NCI-H524 (cell line): ENCODE data around the gene CELSR1.
"Not testable (repeated sequence)": the region's sequence is repeated elsewhere in the genome, so short reads cannot be mapped to it uniquely, and the experiment has no call there.

Experiments
- DNase-seq, 2 experiments: peaks; one replicate each; lab custom pipeline; 2025; lab: John Stamatoyannopoulos, UW

CELSR1 gene

DNA sequence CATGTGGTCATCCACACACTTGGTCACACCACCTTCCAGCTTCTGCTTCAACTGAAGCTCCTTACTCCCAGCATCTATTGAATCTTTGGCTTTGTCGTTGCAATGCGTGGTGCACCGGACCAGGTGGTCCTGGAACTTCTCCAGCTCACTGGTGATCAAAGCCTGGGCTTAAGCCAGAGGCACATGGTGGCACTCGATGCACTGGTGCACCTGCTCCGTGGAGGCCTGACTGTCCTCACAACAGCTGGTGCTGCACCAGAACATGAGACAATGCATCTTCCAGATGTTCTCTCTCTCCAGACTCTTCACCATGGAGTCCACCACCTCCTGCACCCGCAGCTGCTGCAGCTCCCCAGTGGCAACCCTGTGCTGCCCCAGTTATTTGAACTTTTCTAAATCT, 56.0 kb downstream of the CELSR1 start:
- DNase-seq = peak in 1 of 2 experiments; percentile 29

DNA sequence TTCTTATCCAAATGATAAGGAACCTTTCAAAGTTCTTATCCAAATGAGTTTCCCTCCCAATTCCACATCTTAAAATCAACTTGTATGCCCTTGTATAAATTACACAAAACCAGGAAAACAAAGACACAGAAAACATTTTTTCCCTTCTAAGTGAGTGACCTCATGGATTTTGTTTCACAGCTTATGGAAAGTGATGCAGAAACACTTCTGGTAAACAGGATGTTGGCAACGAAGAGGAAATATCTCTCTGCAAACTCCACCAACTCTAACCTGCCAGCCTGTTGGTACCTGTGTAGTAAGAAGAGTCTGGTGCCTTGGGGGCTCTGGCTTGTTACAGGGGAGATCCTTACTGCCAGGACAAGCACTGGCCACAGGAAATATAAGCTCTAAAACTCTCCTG, 57.0 kb downstream of the CELSR1 start:
- no peak for DNase-seq

DNA sequence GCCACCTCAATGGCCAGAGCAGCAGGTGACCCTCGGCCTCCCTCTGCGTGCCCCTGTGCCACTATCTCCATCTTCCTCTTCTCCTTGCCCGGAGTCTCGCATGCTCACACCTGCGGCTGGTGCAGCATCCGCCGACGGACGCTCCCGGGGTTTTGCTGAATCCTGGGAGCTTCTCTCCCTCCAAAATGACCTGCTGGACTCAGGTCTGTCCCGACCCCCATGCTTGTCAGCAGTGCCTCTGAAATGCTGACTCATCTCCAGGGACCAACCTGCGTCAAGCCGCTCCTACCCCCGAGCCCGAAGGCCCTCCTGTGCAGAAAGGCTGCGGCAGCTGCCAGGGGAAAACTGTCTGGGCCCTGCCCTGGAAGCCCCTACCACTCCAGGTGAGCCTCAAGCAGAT, 58.4 kb downstream of the CELSR1 start:
- no peak for DNase-seq

DNA sequence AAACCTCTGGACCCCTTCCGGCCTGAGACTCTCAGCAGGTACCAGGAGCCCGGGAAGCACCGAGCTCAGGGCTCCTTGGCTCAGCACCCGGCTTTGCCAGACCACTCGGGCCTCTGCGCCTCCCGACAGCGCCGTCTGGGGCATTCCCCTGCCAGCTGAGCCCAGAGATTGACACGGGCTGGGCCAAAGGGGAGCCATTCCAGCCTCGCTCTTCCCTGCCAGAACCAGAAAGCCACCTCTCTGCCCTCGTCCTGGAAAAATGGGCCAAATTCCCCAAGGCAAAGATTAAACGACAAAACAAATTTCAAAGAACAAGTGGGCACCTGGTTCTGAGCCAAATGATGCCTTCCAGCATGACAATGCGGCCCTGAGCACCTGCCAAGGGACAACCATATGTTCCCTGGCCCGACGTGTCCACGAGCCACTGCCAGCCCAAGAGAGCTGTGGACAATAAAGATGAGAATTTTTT, 59.3 kb downstream of the CELSR1 start:
- no peak for DNase-seq

DNA sequence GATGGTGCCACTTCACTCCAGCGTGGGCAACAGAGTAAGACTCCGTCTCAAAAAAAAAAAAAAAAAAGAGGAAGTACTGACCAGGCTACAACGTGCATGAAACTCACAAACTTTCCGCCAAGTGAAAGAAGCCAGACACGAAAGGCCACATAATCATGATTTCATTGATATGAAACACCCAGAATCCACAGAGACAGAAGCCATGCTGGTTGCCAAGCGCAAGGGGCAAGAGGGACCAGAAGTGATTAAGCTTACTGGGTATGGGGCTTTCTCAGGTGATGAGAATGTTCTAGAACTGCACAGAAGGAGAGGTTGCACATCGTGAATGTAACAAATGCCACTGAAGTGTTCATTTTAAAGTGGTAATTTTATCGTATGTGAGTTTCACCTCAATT, 60.9 kb downstream of the CELSR1 start:
- DNase-seq = no peak

DNA sequence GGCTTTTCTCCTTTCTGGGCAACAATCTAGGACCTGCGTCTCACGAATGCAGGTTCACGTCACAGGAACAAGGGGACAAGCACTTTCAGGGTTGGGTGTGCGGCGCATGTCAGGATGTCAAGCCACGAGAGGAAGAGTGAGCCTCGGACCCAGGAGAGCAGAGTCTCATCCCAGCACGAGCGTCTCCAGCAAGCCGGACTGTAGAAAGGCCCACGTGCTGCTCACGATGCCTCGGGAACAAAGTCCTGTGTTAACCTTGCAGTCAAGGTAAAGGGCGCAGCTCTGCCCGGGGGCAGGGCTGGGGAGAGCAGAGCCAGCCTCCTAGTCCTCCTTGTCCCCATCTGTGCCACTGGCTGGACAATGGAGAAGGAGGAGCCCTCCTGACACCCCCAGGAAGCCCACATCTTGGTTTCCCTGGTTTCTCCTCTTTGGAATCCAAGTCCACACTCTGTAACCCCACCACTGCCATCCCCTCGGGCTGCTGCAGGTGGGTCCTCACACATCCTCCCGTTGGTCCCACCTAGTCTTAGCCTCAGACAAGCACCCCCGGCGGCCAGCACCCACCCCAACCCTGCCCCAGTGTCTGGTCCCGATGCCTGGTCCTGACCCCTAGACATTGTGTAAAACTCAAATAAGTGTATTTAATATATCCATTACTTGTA, 63.4 kb downstream of the CELSR1 start:
- DNase-seq = no peak

DNA sequence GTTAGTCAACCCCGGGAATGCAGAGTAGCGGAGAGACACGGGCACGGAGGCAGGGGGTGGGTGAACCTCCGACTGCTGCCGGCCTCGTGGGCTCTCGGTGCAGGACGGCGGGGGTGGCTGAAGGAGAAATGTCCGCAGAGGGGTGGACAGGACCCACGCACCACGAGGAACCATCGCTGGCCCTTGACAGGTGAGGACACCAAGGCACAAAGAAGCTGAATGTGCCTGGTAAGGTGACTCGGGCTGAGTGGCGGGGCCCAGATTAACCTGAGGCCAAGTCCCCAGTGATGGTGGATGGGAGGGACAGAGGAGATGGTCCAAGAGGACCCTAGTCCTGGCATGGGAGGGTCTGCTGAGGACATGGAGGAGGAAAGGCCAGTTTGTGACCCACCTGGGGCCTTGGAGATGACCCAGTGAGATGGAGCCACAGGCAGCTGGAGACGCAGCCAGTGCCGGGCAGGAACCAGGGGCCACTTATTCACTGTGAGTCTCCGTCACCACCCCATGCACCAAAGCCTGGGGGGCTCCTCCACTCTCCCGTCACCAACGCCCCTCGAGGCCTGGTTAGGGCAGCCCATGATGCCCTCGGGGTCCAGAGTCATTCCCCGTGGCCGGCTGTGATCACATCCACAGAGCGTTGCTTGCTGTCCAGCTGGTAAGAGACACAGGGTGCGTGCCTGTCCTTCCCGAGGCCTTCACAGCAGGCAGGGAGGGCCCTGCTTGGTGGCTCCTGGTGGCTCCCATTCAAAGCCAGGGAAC, 64.2 kb downstream of the CELSR1 start:
- DNase-seq = no peak

DNA sequence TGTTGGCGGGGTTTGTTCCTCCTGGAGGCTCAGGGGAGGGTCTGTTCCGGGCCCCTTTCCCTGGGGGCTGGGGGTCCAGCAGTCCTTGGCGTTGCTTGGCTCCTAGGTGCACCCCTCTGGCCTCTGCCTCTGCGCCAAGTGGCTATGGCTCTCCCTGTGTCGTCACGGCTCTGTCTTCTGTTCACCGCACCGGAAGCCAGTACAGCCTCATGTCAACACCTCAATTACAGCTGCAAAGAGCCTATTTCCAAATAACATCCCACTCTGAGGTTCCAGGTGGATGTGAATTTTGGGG, 64.8 kb downstream of the CELSR1 start:
- no peak for DNase-seq

DNA sequence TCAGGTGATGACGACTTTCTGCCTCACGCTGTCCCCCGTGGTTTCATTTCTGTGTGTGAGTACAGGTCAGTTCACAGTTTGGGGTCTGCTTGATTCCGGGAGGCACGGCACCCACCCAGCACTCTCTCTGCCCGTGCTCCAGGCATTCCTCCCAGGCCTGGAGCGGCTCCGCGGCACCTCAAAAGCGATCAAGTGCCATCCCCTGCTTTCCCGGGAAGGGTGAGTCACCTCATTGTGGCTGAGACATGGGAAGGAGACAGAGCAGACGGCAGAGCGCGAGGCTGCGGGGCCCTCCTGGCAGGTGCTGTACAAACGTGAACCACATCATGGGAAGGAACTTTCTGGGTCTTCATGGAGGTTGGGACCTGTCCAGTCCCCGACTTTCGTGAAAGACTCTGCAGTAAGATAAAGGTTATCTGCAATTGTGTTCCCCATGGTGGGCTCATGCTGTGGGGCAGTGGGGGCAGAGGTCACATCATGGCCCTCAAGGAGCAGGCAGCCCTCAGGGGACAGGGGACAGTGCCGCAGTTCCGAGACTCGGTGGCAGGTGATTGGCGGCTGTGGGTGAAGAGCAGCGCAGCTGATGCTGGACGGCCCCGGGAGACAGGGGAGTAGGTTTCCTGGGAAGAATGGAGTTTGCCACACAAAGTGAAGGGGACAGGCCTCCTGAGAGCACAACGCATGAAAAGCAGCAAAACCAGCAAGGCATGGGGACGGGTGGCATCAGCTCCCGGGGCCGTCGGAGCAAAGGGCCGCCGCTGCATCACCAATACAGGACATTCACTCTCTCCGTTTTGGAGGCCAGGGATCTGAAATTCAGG, 65.3 kb downstream of the CELSR1 start:
- no peak for DNase-seq

DNA sequence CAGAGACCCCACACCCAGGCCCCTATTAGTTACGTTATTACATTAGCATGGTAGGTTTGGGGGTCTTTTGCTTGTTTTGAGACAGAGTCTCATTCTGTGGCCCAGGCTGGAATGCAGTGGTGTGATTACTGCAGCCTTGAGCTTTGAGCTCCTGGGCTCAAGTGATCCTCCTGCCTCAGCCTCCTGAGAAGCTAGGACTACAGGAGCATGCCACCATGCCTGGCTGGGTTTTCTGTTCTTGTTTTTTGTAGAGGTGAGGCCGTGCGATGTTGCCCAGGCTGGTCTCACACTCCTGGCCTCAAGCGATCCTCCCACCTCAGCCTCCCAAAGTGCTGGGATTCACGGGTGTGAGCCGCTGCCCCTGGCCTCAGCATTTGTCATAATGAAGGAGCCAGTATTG, 66.1 kb downstream of the CELSR1 start:
- DNase-seq = not testable (repeated sequence)

DNA sequence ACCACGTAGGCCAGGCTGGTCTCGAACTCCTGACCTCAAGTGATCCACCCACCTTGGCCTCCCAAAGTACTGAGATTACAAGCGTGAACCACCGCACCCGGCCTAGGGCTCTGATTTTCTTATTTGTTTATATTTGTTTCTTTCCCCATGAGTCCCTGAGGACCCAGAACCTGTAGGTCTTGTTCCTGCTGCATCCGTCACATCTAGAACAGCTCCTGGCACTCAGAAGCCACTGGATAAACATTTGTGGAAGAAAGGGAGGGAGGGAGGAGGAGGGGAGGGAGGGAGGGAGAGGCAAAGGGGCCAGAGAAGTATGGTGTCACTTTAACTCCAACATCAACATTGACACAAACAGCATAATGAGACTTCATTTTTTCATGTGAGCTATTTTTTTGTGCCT, 67.7 kb downstream of the CELSR1 start:
- DNase-seq = no peak

DNA sequence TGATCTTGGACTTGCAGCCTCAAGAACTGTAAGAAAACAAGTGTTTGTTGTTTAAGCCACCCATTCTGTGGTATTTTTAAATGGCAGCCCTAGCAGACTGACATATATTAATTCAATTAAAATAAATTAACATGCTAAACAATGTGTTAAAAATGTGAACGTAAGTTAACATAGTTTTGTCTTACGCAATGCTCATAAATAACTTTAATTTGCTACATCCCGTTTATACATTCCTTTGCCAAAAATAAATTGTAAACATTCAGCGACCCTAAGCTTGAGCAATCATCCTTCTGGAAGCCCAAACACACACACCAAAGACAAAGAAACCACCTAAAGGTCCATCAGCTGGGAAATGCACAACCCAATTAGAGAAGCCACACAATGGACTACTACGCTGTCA, 70.4 kb downstream of the CELSR1 start:
- DNase-seq = no peak

DNA sequence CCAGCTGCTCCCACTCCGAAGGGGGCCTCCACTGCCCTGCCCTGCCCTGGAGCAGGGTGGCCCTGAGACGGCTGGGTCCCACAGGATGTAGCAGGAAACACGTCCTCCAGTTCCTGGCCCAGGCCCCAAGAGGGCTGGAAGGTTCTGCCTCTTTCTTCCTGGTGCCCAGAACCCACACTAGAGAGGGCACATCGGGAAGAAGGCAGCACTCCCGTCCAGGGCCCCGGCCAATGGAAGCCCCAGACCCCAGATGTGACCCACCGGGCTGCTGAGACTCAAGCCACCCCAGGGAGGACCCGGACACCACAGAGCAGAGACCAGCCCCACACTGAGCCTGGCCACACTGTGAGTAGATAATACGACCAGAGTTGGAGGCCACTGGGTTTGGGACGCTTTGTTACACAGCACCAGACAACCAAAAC, 71.2 kb downstream of the CELSR1 start:
- no peak for DNase-seq

DNA sequence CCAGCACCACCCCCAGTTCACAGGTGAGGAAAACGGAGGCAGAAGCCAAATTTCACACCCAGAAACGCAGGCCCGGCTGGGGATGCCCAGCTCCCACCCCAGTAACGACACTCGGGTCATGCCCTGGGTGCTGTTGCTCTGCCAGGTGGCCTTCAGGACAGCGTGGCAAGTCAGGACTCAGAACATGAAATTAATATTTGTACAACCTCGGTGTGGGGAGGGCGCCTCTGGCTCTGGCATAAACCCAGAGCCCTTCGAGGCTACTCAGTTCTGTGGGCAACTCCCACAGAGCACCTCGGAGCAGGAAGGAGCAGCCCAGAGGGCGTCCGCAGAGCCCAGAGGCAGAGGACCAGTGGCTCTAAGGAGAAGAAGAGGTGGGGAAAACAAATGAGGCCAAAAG, 71.6 kb downstream of the CELSR1 start:
- no peak for DNase-seq

DNA sequence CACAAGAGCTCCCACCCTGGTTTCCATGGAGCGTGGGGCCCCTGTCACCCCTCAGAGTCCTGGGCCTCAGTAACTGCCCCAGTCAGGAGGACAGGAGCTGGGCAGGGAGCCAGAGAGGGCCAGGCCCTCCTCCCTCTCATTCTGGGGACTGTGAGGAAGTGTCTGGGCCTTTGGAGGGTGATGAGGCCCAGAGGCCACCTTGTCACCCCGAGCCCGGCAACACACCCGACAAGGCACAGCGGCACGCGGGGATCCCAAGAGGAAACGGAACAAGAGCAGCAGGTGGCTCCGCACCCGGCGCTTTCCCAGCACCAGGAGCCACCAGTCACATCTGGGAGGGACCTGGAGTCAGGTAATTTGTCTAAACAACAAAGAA, 72.1 kb downstream of the CELSR1 start:
- no peak for DNase-seq

DNA sequence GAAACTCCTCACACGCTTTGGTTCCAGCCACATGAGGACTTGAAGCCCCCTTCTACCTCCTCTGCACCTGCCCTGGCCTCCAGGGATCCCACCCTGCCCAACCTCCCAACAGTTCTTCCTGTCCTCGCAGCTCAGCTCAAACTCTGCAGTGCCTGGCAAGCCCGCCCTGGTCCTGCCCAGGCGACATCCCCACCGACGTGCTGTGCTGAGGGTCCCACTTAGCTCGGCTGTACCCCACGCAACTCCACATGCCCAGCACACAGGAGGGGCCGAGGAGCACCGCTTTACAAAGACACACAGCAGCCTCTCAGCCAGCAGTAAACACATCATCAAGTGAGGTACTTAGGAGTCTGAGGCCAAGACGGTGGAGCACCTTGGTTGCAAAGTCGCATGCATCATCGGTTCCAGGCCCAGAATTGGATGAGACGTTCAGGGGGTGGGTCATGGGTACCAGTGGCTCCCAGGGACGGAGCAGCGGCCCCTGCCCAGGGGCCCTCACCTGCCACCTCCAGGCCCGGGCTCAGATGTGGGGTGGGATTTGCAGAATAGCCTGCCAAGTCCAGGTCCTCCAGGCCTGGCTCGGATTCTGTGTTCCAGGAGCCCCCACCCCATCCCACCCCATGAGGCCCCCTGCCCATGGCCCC, 72.6 kb downstream of the CELSR1 start:
- DNase-seq = no peak

DNA sequence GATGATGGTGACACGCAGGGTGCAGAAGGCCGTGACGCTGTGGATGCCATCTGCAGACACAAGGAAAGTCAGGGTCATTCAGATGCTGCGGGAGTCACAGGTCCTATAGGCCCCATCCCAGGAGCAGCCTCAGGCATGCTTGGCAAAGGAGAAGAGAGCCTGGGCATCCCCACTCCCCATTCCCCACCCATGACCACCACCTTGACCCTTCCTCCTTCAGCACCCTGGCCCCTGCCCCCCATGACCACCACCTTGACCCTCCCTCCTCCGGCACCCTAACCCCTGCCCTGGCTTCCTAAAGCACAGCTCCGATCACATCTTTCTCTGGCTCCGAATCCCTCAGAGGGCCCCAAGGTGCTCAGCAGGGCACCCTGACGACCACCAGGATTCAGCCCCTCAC, 73.1 kb downstream of the CELSR1 start:
- DNase-seq = no peak

DNA sequence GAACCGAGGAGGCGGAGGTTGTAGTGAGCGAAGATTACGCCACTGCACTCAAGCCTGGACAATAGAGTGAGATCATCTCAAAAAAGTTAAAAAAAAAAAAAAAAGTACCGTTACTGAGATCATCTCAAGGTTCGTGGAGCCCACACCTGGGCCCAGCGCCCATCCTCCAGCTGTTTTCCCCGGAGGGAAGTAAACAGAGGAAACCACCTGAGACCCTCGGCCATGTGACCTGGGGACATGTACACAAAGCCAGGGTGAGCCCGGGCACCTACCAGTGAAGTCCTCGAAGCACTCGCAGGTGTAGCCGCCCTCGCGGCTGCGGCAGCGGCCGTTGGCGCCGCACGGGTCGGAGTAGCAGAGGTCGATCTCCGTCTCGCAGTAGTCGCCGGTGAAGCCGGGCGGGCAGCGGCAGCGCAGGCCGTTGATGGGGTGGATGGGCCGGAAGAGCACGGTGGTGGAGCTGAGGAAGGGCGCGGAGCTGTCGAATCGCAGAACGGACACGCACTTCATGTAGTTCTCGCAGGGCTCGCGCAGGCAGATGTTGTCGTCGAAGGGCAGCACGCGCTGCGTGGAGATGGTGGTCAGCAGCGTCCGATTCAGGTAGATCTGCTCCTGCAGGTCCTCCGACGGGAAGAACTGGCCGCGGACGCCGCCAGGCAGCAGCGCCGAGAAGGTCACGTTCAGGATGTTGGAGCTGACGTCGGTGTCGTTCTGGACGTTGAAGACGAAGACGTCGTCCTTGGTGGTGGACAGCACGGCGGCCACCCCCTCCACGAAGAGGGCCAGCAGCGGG, 73.8 kb downstream of the CELSR1 start:
- no peak for DNase-seq

DNA sequence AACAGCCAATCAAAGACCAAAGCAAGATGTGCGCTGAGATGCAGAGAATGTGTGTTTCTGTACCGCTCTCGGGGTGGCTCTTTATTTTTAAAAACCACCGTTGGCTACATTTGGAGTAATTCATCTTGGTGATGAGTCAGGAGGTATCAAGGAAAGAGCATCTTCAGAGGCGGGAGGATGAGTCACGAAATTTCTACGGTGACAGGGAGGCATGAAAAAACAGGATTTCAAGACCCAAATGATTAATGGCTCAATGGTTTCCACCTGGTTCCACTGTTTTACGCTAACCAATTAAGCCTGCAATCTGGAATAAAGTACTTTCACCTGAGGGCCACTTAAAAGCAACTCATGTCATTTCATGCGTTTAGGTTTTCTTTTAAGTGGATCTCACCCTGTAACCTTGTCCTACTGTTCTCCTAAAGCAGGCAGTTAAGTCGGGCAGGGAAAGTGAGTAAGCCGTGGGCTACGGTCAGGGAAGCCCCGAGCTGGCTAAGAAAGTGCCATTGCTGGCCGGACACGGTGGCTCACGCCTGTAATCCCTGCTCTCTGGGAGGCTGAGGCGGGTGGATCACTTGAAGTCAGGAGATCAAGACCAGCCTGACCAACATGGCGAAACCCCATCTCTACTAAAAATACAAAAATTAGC, 74.6 kb downstream of the CELSR1 start:
- no peak for DNase-seq

DNA sequence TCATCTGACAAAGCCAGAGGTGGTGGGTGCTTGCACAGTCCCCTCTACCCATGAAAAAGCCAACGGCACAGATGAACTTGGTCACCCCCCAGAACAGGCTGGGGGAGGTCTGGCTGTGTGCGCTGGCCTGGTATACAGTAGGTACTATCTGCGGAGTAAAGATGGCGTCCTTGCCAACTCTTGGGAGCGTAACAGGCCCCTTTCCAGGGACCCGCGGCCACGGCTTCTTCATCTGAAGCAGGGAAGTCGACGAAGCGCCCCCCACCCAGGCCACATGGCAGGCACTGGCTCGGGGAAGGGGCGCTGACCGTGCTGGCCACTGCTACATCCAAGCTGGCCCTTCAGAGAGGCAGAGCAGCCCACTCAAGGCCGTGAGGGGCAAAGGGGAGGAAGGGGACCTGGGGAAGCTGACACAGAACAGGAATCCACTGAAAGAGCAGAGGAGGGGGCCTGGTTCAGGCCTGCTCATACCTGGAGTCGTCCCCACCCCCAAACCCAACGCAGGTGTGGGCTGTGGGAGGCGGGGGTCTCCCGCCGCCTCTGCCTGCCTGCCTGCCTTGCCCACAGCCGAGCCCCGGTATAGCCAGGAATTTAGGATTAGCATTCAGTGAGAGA, 75.7 kb downstream of the CELSR1 start:
- no peak for DNase-seq

DNA sequence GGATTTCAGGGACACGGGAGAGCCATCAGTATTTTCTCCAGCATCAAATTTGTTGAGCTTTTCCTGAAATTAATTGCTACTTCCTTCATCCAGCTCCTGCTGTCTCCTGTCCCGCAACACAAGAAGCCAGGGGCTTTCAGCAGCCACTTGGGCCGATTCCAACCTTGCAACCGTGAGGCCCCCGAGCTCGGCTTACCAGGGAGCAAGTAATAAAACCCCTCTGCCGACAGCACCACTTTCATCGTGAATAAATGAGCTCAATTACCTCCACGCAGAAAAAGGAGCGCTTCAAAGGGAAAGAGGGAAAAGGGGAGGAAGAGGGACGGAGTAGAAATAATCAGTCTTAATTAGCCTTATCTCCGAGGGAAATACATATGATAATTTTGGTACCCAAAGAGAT, 76.6 kb downstream of the CELSR1 start:
- no peak for DNase-seq
